H1 (cell line): ENCODE measurements around the gene SP5. TPM values are rescaled to one million over a fixed set of nuclear protein-coding genes. Genes with fewer than 3 reads are reported as not detected.

Source experiments
- EP300 ChIP-seq, 2 experiments: IDR thresholded peaks; 1 replicate in 1 of 2; 2 replicates in 1 of 2; pipeline ENCODE4 v1.6.1; 2011 to 2012; ENCODE audit warnings: low read depth in 2 of 2, low read length in 2 of 2, mild to moderate bottlenecking in 2 of 2, borderline replicate concordance in 1 of 2, inconsistent platforms in 1 of 2, moderate library complexity in 1 of 2
- polyA plus RNA-seq, 7 experiments: library from polyadenylated mRNA; depleted of rRNA in 3 of 7; stranded (reverse) in 5 of 7; unstranded in 2 of 7; fragments of >200 nt in 5 of 7; fragments of 200-250 nt in 2 of 7; gene quantifications; 1 replicate in 5 of 7; 2 replicates in 1 of 7; 4 replicates in 1 of 7; pipeline versions ENCODE4 v1.2.1 to v1.2.3, GENCODE V29; 2011 to 2013; ENCODE audit warnings: missing spikeins in 2 of 7, mixed read lengths in 2 of 7
- total RNA-seq: library from RNA; stranded (reverse); fragmentation: NEBNext Ultra II Directional; extraction: Animal tissue kit (Norgen Biotek cat#: 25700); gene quantifications from 2 replicates; pipeline ENCODE4 v1.2.1, GENCODE V29; 2021

SP5 gene
- total and polyA plus RNA-seq, 2 of the 8 experiments (the other 6 are each of a cell fraction or from before 2014, with no cell fraction given), result 0.17 TPM; not detected in 1

GRCh38 chr2:170717991-170718589 is 3.0 kb downstream of the SP5 start (continued):
- TF ChIP-seq EP300 (IDR thresholded peaks at IDR 0.05; ENCODE audit: borderline replicate concordance in 1 of 2, low read depth in 2 of 2, low read length in 2 of 2), result no peak
